ENCODE data around the gene KSR1.

The KSR1 gene

GRCh38 chr17:27535178-27535928 lies 79.1 kb downstream of the KSR1 start:
- no peak for DNase-seq (ENCODE audit: low spot score)

GRCh38 chr17:27535975-27536374 lies 79.7 kb downstream of the KSR1 start:
- DNase-seq (ENCODE audit: low spot score), result no peak

- DNase-seq (ENCODE audit: low spot score), result no peak
Observed at GRCh38 chr17:27536781-27537180, 80.5 kb downstream of the KSR1 start.

- no peak for DNase-seq (ENCODE audit: low spot score)
Observed at GRCh38 chr17:27538156-27538955, 82.1 kb downstream of the KSR1 start.

- no peak for DNase-seq (ENCODE audit: low spot score)
Observed at GRCh38 chr17:27539152-27539551, 82.9 kb downstream of the KSR1 start.

- DNase-seq (ENCODE audit: low spot score), result no peak
Observed at GRCh38 chr17:27539794-27540317, 83.6 kb downstream of the KSR1 start.

GRCh38 chr17:27540318-27541101 lies 84.3 kb downstream of the KSR1 start:
- peak; percentile 96 for DNase-seq (ENCODE audit: low spot score)

- no peak for DNase-seq (ENCODE audit: low spot score)
Observed at GRCh38 chr17:27541301-27542023, 85.2 kb downstream of the KSR1 start.

GRCh38 chr17:27542841-27543463 lies 86.7 kb downstream of the KSR1 start:
- DNase-seq (ENCODE audit: low spot score), result no peak

GRCh38 chr17:27543464-27543856 lies 87.2 kb downstream of the KSR1 start:
- DNase-seq (ENCODE audit: low spot score), result no peak

GRCh38 chr17:27543958-27544349 lies 87.7 kb downstream of the KSR1 start:
- DNase-seq (ENCODE audit: low spot score), result no peak

- no peak for DNase-seq (ENCODE audit: low spot score)
Observed at GRCh38 chr17:27544350-27545131, 88.3 kb downstream of the KSR1 start.

- DNase-seq (ENCODE audit: low spot score), result no peak
Observed at GRCh38 chr17:27545562-27546229, 89.4 kb downstream of the KSR1 start.

- no peak for DNase-seq (ENCODE audit: low spot score)
Observed at GRCh38 chr17:27546624-27547300, 90.5 kb downstream of the KSR1 start.

GRCh38 chr17:27547301-27547683 lies 91.0 kb downstream of the KSR1 start:
- DNase-seq (ENCODE audit: low spot score), result no peak

GRCh38 chr17:27548369-27548768 lies 92.1 kb downstream of the KSR1 start:
- no peak for DNase-seq (ENCODE audit: low spot score)

- no peak for DNase-seq (ENCODE audit: low spot score)
Observed at GRCh38 chr17:27549251-27549893, 93.1 kb downstream of the KSR1 start.

- no peak for DNase-seq (ENCODE audit: low spot score)
Observed at GRCh38 chr17:27550291-27550930, 94.2 kb downstream of the KSR1 start.
